GM10248 (cell line): ENCODE measurements around the gene ARHGAP26.
A peak's percentile ranks its signal among the peaks of the same experiment; 100 is the strongest.

Source experiments
- CTCF ChIA-PET: fragments of 300-600 bp; sonication (Branson Sonifier 250); formaldehyde crosslinking; extraction: SDS; loops from one replicate; lab custom pipeline; 2021; ENCODE audit warnings: antibody characterized with exemption; lab: Yijun Ruan, JAX
- POLR2A ChIA-PET: fragments of 350-650 bp; sonication (Branson Sonifier 250); formaldehyde crosslinking; extraction: SDS; loops from one replicate; lab custom pipeline; 2020; ENCODE audit warnings: antibody characterized with exemption; lab: Yijun Ruan, JAX
- DNase-seq: peaks from one replicate; pipeline ENCODE4 v3.0.0; 2012; ENCODE audit errors: extremely low spot score
- TF ChIP-seq, protein P1 (sequence below): IDR thresholded peaks from 2 replicates; pipeline ENCODE4 v1.5.1; 2012; ENCODE audit warnings: mild to moderate bottlenecking, low read depth; ENCODE audit errors: extremely low read depth, missing control alignments, control extremely low read depth

ARHGAP26 gene

DNA sequence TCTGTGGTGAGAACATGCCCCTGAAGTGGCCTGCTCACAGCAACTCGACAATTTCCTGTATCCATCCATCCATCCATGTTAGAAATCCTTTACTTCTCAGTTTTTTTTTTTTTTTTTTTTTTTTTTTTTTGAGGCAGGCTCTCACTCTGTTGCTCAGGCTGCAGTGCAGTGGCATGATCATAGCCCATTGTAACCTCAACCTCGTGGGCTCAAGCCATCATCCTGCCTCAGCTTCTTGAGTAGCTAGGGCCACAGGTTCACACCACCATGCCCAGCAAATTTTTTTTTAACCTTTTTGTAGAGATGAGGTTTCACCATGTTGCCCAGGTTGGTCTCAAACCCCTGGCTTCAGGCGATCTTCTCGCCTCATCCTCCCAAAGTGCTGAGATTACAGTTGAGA, 259.1 kb downstream of the ARHGAP26 start:
- POLR2A ChIA-PET, result interaction anchor here (1.3 kb wide), 1 partner anchor 10 kb away, joined by 4 read pairs; no protein-coding TSS in a partner anchor
- CTCF ChIA-PET, result interaction anchor here (1.2 to 2.2 kb wide), 2 partner anchors 13 to 141 kb away, joined by 3 to 6 read pairs; no protein-coding TSS in a partner anchor
- TF ChIP-seq, protein P1, sequence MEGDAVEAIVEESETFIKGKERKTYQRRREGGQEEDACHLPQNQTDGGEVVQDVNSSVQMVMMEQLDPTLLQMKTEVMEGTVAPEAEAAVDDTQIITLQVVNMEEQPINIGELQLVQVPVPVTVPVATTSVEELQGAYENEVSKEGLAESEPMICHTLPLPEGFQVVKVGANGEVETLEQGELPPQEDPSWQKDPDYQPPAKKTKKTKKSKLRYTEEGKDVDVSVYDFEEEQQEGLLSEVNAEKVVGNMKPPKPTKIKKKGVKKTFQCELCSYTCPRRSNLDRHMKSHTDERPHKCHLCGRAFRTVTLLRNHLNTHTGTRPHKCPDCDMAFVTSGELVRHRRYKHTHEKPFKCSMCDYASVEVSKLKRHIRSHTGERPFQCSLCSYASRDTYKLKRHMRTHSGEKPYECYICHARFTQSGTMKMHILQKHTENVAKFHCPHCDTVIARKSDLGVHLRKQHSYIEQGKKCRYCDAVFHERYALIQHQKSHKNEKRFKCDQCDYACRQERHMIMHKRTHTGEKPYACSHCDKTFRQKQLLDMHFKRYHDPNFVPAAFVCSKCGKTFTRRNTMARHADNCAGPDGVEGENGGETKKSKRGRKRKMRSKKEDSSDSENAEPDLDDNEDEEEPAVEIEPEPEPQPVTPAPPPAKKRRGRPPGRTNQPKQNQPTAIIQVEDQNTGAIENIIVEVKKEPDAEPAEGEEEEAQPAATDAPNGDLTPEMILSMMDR, result no peak
- no peak for DNase-seq

DNA sequence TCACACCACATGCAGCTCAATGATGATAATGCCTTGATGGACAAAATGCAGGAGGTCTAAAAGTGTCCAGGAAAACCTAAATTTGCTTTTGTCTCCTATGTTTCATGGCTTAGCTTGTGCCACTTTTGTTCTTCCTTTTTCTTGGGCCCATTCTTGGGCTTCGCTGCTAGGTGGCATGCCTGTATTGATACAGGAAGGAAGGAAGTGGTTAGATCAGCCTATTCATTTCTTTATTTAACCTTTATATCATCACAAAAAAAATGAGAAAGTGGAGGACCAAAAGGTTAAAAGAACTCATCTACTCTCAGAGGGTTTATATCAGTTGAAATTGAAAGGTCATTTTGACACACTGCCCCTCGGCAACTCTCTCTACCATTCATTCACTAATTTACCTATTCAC, 260.2 kb downstream of the ARHGAP26 start:
- ChIA-PET POLR2A (no interaction called here), CTCF (interaction anchor here (1.0 kb wide), 1 partner anchor 27 kb away, joined by 3 read pairs; no protein-coding TSS in a partner anchor)
- TF ChIP-seq, protein P1, result no peak
- DNase-seq, result no peak

DNA sequence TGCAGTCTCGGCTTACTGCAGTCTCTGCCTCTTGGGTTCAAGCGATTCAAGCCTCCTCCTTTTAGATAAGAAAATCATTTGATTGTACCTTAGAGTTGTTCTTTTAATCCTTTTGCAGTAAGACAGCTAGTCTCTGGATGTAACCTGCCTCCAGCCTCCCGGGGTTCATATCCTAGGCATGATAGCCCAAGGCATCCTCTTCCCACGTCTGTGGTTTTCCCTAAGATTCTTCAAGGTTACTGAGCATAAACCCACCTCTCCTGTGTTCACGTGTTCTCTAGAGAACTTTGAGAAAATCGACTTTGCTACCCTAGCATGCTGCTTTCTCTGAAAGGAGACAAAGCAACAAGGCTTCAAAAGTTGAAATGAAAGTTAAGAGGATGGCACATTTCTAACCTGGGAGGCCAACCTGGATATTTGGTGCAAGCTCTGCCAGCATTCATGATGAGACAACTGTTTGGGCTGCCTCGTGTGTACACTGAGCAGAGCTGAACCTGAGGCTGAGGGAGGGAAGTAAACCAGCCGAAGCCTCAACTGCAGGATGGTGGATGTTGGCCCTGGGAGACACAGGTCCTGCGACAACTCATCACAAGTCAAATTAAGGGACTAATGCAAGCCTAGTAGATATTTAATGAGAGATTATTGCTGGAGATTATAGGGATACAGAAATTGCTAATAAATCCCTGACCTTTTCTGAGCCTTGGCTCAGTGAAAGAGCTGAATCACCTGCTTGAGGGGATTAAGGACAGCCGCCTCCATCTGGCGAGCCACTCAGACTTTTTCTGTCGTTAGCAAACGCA, 261.8 kb downstream of the ARHGAP26 start:
- ChIA-PET CTCF (interaction anchor here (0.8 to 2.1 kb wide), 4 partner anchors 8 to 23 kb away, joined by 3 to 6 read pairs (median 4); no protein-coding TSS in a partner anchor), POLR2A (no interaction called here)
- TF ChIP-seq, protein P1, result no peak
- DNase-seq, result no peak

DNA sequence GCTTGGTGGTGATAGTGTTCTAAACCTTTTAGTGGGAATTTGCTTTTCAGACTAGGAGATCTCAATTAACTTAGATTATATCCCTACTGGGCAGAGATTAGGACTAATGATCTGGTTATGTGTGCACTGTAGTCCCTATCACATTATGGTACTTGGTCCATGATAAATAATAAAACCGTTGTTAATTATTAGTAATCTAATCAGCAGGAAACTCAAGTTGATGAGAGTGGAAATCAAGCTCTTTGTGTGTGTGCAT, 262.3 kb downstream of the ARHGAP26 start:
- TF ChIP-seq, protein P1, result no peak
- CTCF ChIA-PET, result interaction anchor here (0.7 to 2.1 kb wide), 5 partner anchors 8 to 23 kb away, joined by 3 to 6 read pairs (median 3); no protein-coding TSS in a partner anchor
- no peak for DNase-seq
- POLR2A ChIA-PET, result interaction anchor here (0.6 kb wide), 1 partner anchor 30 kb away, joined by 3 read pairs; no protein-coding TSS in a partner anchor

DNA sequence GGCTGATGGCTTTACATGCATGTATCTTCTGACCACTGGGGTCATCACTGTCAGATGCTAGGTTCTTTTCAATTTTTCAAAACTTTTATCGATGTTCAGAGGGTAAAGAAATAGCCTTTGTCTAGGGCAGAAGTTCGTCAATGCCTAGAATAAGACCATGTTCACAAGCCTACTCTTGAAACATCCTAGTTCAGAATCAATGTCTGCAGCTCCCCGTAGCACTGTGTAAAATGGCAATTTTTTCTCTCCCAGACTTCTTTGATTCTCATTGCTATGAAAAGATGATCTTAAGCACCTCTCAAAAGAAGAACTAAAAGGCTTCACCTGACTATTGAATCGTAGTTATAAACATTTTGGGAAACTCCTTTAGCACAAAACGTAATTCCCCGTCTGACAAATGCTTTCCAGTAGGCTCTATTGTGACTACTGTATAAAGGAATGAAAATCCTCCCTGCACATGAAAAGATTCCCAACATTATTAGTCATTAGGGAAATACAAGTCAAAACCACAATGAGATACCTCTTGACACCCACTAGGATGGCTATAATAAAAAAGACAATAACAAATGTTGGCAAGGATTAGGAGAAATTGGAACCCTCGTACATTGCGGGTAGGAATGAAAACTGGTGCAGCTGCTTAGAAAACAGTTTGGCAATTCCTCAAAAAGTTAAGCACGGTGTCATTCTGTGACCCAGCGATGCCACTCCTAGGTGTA, 263.5 kb downstream of the ARHGAP26 start:
- no peak for DNase-seq
- ChIA-PET POLR2A (interaction anchor here (0.6 kb wide), 2 partner anchors 14 to 20 kb away, joined by 3 to 4 read pairs; no protein-coding TSS in a partner anchor), CTCF (interaction anchor here (1.0 to 2.1 kb wide), 6 partner anchors 9 to 64 kb away, joined by 3 to 9 read pairs (median 4); no protein-coding TSS in a partner anchor)
- TF ChIP-seq, protein P1, result no peak

DNA sequence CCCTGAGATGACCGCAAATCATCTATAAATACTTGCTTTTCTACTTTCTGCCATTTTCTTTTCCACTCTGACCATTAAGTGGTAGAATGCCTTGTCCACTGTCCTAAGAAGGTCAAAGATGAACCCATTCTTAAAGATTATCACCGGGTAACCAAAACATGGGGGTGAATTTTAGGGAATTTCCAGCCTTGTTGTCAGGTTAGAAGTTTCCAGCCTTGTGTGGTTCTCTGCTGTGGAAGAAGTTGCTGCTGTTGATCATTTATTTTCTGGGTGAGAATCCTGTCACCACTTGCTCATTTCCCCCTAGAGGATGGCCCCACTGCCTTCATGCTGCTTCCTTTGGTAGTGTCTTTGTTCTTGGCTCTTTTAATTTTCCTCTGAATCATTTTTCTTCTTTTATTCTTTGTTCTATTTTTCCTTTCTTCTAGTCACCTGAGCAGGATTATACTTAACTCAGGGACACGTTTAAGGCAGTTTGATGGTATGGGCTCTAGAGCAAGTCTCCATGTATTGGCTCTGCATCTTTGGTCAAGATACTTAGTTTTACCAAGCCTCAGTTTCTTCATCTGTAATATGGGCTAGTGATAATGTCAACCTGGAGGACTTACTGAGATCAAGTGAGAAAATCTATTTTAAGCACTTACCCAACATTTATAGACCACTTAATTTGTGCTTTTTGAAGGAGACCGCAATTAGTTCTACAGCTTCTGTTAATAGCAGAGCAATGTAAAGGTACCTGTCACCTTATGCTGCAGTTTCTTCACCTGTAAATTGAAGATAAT, 266.2 kb downstream of the ARHGAP26 start:
- ChIA-PET POLR2A (no interaction called here), CTCF (no interaction called here)
- peak; percentile 18 for DNase-seq
- TF ChIP-seq, protein P1, result no peak
